ENCODE results near the gene CNNM2.

CNNM2 gene

GRCh38 chr10:103000050-103000449 is 82.0 kb downstream of the CNNM2 start (continued):
- TF ChIP-seq ZNF639 (tag by site-specific recombination; IDR thresholded peaks at IDR 0.05) (0 out of 2 replicates have a peak, but pooled peaks have one; percentile 19), ZBTB11 (tag by site-specific recombination; conservative IDR thresholded peaks at IDR 0.05; ENCODE audit: low read depth) (peak; percentile 83), ZNF266 (tag by site-specific recombination; IDR thresholded peaks at IDR 0.05; ENCODE audit: low read depth) (peak; percentile 84), ZNF394 (tag by site-specific recombination; IDR thresholded peaks at IDR 0.05; ENCODE audit: borderline replicate concordance) (peak; percentile 95), ZNF654 (tag by site-specific recombination; IDR thresholded peaks at IDR 0.05; ENCODE audit: low read depth) (peak; percentile 38), ZNF558 (tag by site-specific recombination; IDR thresholded peaks at IDR 0.05) (peak; percentile 77; the same call in 1 of the 2 replicates), ZNF501 (tag by site-specific recombination; IDR thresholded peaks at IDR 0.05) (0 out of 2 replicates have a peak, but pooled peaks have one; percentile 21), ZNF354C (tag by site-specific recombination; IDR thresholded peaks at IDR 0.05; ENCODE audit: borderline replicate concordance, low read depth) (0 out of 2 replicates have a peak, but pooled peaks have one; percentile 61), ZNF623 (tag by site-specific recombination; IDR thresholded peaks at IDR 0.05) (peak; percentile 74), REST (tag by site-specific recombination; IDR thresholded peaks at IDR 0.05) (peak; percentile 67), ZNF530 (tag by site-specific recombination; IDR thresholded peaks at IDR 0.05; ENCODE audit: low read depth) (0 out of 2 replicates have a peak, but pooled peaks have one; percentile 12), ZNF223 (tag by site-specific recombination; IDR thresholded peaks at IDR 0.05) (peak; percentile 42; the same call in 1 of the 2 replicates), ZNF518A (tag by site-specific recombination; conservative IDR thresholded peaks at IDR 0.05; ENCODE audit: low read depth) (peak; percentile 88), ZNF404 (tag by site-specific recombination; IDR thresholded peaks at IDR 0.05) (peak; percentile 85; the same call in 1 of the 2 replicates), ZNF560 (tag by site-specific recombination; IDR thresholded peaks at IDR 0.05; ENCODE audit: borderline replicate concordance) (peak; percentile 90; the same call in 1 of the 2 replicates), ZNF514 (tag by site-specific recombination; IDR thresholded peaks at IDR 0.05) (0 out of 2 replicates have a peak, but pooled peaks have one; percentile 33), ZNF341 (tag by site-specific recombination; IDR thresholded peaks at IDR 0.05; ENCODE audit: low read depth) (0 out of 2 replicates have a peak, but pooled peaks have one; percentile 29), ZNF140 (tag by site-specific recombination; IDR thresholded peaks at IDR 0.05) (peak; percentile 90), ZNF19 (tag by site-specific recombination; IDR thresholded peaks at IDR 0.05; ENCODE audit: low read depth) (peak; percentile 63; the same call in 1 of the 2 replicates), ZNF510 (tag by site-specific recombination; IDR thresholded peaks at IDR 0.05; ENCODE audit: insufficient replicate concordance) (peak; percentile 61), ZNF555 (tag by site-specific recombination; conservative IDR thresholded peaks at IDR 0.05) (peak; percentile 88), ZNF138 (tag by site-specific recombination; IDR thresholded peaks at IDR 0.05; ENCODE audit: borderline replicate concordance) (0 out of 2 replicates have a peak, but pooled peaks have one; percentile 50), ZNF791 (tag by site-specific recombination; IDR thresholded peaks at IDR 0.05) (0 out of 2 replicates have a peak, but pooled peaks have one; percentile 41), ZBTB21 (tag by site-specific recombination; IDR thresholded peaks at IDR 0.05) (peak; percentile 66)

Data from HEK293 (cell line).